ENCODE measurements around the gene TENM4. TPM values are rescaled to one million over a fixed set of nuclear protein-coding genes. Genes with fewer than 3 reads are reported as not detected.

Gene TENM4
- total RNA-seq, 1 donor from 2014 or later: 43.2 TPM

DNA sequence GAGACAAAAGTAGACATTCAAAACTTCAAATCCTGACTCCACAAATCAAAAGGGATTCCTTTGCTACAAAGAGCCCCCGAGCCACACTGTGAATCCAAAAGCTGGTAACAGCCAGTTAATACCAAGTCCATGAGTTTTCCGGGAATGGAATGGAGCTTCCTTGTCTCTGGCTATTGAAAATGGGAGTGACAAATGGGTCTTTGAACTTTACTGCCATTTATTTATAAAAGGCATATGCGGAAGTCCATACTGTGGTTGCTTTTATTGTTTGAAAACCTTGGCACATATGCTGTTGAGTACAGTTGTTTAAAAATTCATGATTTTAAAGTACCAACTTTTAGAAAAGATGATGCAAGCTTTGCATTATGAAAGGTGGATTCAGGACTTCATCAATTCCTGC is 659.9 kb downstream of the TENM4 start:
- H3K4me1 Mint-ChIP-seq: peaks cover 18% of the 10 kb centered on the region
- no peaks in the 10 kb centered on the region for H3K36me3 Mint-ChIP-seq (ENCODE audit: low read depth)

DNA sequence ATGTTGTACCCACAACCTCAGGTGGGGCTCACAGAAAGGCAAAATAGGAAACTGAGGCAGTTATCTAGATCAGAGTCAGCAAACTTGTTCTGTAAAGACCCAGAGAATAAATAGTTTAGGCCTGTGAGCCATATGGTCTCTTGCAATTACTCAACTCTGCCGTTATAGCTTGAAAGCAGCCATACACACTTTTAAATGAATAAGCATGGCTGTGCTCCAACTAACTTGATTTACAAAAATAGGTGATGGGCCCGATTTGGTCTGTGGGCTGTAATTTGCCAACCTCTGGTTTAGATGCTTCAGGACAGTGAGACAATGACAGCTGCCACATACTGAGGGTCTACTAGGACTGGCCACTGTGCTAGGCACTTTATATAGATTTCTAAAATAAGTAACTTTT is 667.3 kb downstream of the TENM4 start:
- no peak for DNase-seq (ENCODE audit: low read depth, low spot score)
- H3K4me1 Mint-ChIP-seq: no peaks in the 10 kb centered on the region
- no peaks in the 10 kb centered on the region for H3K9me3 Mint-ChIP-seq
- no peak overlapping the region for H3K27ac Mint-ChIP-seq (ENCODE audit: unreplicated experiment)
- H3K36me3 Mint-ChIP-seq (ENCODE audit: low read depth): no peaks in the 10 kb centered on the region
- TF ChIP-seq, protein P1, sequence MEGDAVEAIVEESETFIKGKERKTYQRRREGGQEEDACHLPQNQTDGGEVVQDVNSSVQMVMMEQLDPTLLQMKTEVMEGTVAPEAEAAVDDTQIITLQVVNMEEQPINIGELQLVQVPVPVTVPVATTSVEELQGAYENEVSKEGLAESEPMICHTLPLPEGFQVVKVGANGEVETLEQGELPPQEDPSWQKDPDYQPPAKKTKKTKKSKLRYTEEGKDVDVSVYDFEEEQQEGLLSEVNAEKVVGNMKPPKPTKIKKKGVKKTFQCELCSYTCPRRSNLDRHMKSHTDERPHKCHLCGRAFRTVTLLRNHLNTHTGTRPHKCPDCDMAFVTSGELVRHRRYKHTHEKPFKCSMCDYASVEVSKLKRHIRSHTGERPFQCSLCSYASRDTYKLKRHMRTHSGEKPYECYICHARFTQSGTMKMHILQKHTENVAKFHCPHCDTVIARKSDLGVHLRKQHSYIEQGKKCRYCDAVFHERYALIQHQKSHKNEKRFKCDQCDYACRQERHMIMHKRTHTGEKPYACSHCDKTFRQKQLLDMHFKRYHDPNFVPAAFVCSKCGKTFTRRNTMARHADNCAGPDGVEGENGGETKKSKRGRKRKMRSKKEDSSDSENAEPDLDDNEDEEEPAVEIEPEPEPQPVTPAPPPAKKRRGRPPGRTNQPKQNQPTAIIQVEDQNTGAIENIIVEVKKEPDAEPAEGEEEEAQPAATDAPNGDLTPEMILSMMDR (conservative IDR thresholded peaks at IDR 0.05): no peak
- H3K27me3 Mint-ChIP-seq (ENCODE audit: low read depth): no peaks in the 10 kb centered on the region
- no peak overlapping the region for H3K4me3 Mint-ChIP-seq

More for the DNA sequence above, 659.9 kb downstream of the TENM4 start:
- H3K27me3 Mint-ChIP-seq (ENCODE audit: low read depth): no peaks in the 10 kb centered on the region
- no peak overlapping the region for H3K4me3 Mint-ChIP-seq
- DNase-seq (ENCODE audit: low read depth, low spot score): no peak
- H3K27ac Mint-ChIP-seq (ENCODE audit: unreplicated experiment): no peak overlapping the region
- no peaks in the 10 kb centered on the region for H3K9me3 Mint-ChIP-seq
- TF ChIP-seq, protein P1 (conservative IDR thresholded peaks at IDR 0.05): no peak

DNA sequence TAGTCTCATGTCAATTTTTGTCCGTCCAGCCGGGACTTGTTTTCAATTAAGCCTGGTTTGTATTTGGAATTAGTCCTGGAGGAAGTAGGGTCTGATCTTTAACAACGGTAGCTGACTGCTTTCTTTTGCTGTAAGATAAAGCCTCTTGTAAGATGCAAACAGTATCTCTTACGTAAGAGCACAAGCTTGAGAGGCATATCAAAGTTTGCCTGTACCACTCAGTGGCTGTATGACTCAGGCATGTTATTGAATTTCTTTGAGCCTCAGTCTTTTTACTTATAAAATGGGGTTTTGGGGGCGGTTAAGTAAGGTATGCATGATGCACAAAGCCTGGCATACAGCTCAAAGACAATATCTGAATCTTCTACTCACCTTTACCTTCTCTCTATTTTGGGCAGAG is 667.8 kb downstream of the TENM4 start:
- DNase-seq (ENCODE audit: low read depth, low spot score): no peak
- H3K9me3 Mint-ChIP-seq: no peaks in the 10 kb centered on the region
- TF ChIP-seq, protein P1 (conservative IDR thresholded peaks at IDR 0.05): no peak
- no peaks in the 10 kb centered on the region for H3K4me1 Mint-ChIP-seq
- no peaks in the 10 kb centered on the region for H3K27me3 Mint-ChIP-seq (ENCODE audit: low read depth)
- H3K27ac Mint-ChIP-seq (ENCODE audit: unreplicated experiment): no peak overlapping the region
- H3K36me3 Mint-ChIP-seq (ENCODE audit: low read depth): no peaks in the 10 kb centered on the region
- no peak overlapping the region for H3K4me3 Mint-ChIP-seq

DNA sequence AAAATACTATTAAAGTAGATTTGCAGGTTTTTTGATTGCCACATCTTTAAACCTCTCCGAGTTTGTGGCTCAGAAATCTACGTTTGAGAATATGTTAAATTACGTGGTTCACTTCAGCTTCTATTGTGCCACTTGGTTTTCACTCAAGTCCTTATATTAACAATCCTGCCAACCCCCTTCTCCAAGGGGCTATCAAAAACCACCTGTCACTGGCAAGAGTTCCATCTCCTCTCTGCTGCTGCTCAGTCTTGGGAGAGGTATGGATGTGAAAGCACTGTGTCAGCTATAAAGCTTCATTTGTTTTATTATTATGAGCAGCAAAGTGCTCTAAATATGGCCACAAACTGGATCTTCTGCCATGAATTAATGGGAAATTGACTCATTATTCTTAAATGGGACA is 668.6 kb downstream of the TENM4 start:
- TF ChIP-seq, protein P1 (conservative IDR thresholded peaks at IDR 0.05): no peak
- no peak for DNase-seq (ENCODE audit: low read depth, low spot score)
- H3K27ac Mint-ChIP-seq (ENCODE audit: unreplicated experiment): no peak overlapping the region

DNA sequence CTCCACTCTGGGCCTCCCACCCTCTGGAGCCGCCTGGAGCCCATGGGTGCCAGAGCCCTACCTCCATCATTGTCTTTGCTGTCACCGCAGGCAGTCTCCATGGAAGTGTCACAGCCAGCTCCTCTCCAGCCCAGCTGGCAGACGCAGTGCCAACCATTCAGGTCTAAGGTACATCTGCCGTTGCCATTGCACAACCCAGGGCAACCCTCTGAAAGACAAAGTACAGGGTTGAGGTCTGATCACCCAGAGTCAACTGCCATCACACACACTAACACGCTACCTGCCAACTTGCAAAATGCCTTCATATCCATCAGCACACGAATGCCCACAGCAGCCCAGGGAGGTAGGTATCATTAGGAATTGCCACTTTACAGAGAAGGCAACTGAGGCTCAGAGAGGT is 669.9 kb downstream of the TENM4 start:
- Mint-ChIP-seq H3K9me3 (no peaks in the 10 kb centered on the region), H3K27ac (ENCODE audit: unreplicated experiment) (no peak overlapping the region), H3K4me3 (no peak overlapping the region), H3K4me1 (no peaks in the 10 kb centered on the region), H3K27me3 (ENCODE audit: low read depth) (no peaks in the 10 kb centered on the region), H3K36me3 (ENCODE audit: low read depth) (no peaks in the 10 kb centered on the region)
- DNase-seq (ENCODE audit: low read depth, low spot score): no peak
- TF ChIP-seq, protein P1 (conservative IDR thresholded peaks at IDR 0.05): no peak

More for the DNA sequence above, 668.6 kb downstream of the TENM4 start:
- H3K27me3 Mint-ChIP-seq (ENCODE audit: low read depth): no peaks in the 10 kb centered on the region
- H3K4me1 Mint-ChIP-seq: no peaks in the 10 kb centered on the region
- H3K36me3 Mint-ChIP-seq (ENCODE audit: low read depth): no peaks in the 10 kb centered on the region
- no peak overlapping the region for H3K4me3 Mint-ChIP-seq
- no peaks in the 10 kb centered on the region for H3K9me3 Mint-ChIP-seq

DNA sequence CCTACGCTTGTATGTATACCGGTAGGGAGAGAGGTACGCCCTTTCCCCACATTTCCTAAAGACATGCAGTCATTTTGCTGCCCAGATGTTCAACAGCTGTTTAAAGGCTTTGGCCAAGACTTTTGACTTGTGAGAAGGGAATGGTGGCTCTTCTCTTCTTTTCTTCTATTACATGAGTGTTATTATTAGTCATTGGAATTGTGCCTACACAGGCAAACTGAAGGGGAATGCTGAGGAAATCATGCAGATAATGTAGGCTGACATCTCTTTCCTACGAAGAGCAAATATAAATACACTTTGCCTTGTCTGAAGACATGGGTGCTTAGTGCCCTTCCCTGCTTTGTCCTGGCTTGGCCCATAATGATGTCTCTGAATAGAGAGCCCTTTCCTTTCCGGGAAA is 671.9 kb downstream of the TENM4 start:
- H3K27ac Mint-ChIP-seq (ENCODE audit: unreplicated experiment): no peak overlapping the region
- no peaks in the 10 kb centered on the region for H3K9me3 Mint-ChIP-seq
- TF ChIP-seq, protein P1 (conservative IDR thresholded peaks at IDR 0.05): no peak
- H3K4me3 Mint-ChIP-seq: no peak overlapping the region
- H3K27me3 Mint-ChIP-seq (ENCODE audit: low read depth): no peaks in the 10 kb centered on the region
- H3K4me1 Mint-ChIP-seq: peaks cover 3% of the 10 kb centered on the region
- no peak for DNase-seq (ENCODE audit: low read depth, low spot score)
- no peaks in the 10 kb centered on the region for H3K36me3 Mint-ChIP-seq (ENCODE audit: low read depth)
